Activated CD8-positive, alpha-beta T cell treated with anti-CD3 and anti-CD28 coated beads for 36 hours (primary cell): Measurements from ENCODE around the gene PUM2. TPM values are rescaled to one million over a fixed set of nuclear protein-coding genes. Genes with fewer than 3 reads are reported as not detected.

Experiments
- ATAC-seq: fragments of 200-7000 bp; cut with Tn5 transposase; one replicate; pipeline ENCODE4 v1.10.0; 2021; ENCODE audit warnings: mild to moderate bottlenecking, moderate library complexity
- CTCF ChIA-PET: fragments of 350-600 bp; sonication (Branson Sonifier 250); formaldehyde crosslinking; loops from one replicate; lab custom pipeline; 2021; ENCODE audit warnings: antibody characterized with exemption; lab: Charles Lee
- POLR2A ChIA-PET: fragments of 350-600 bp; sonication (Branson Sonifier 250); formaldehyde crosslinking; loops from one replicate; lab custom pipeline; 2021; ENCODE audit warnings: antibody characterized with exemption; lab: Charles Lee
- DNase-seq: peaks from one replicate; pipeline ENCODE4 v3.0.0-alpha.2; 2020
- H3K27ac Mint-ChIP-seq: one replicate; pipeline ENCODE4 v1.8.0; 2021; ENCODE audit warnings: mild to moderate bottlenecking, mixed read lengths
- H3K27me3 Mint-ChIP-seq: one replicate; pipeline ENCODE4 v1.8.0; 2021; ENCODE audit warnings: mixed read lengths
- H3K36me3 Mint-ChIP-seq: one replicate; pipeline ENCODE4 v1.8.0; 2021; ENCODE audit warnings: low read depth, mixed read lengths
- H3K4me1 Mint-ChIP-seq: one replicate; pipeline ENCODE4 v1.8.0; 2021; ENCODE audit warnings: low read depth, mixed read lengths
- H3K4me3 Mint-ChIP-seq: one replicate; pipeline ENCODE4 v1.8.0; 2021; ENCODE audit warnings: mild to moderate bottlenecking, moderate library complexity, mixed read lengths
- H3K9me3 Mint-ChIP-seq: one replicate; pipeline ENCODE4 v1.8.0; 2021; ENCODE audit warnings: mixed read lengths
- intact Hi-C: fragments of 100-400 bp; cut with micrococcal nuclease; formaldehyde crosslinking; loops from one replicate; pipeline ENCODE4 v1.10.0; 2022
- total RNA-seq, 2 experiments: library from RNA; stranded (reverse); gene quantifications; one replicate each; pipeline ENCODE4 v1.2.3, GENCODE V29; 2021
- TF ChIP-seq, protein P1 (sequence below): fragments of 200-600 bp; IDR thresholded peaks from one replicate; pipeline ENCODE4 v1.8.0; 2022; ENCODE audit warnings: antibody characterized with exemption, mild to moderate bottlenecking

Gene PUM2
- total RNA-seq, 2 experiments from 2014 or later = 104 TPM

DNA sequence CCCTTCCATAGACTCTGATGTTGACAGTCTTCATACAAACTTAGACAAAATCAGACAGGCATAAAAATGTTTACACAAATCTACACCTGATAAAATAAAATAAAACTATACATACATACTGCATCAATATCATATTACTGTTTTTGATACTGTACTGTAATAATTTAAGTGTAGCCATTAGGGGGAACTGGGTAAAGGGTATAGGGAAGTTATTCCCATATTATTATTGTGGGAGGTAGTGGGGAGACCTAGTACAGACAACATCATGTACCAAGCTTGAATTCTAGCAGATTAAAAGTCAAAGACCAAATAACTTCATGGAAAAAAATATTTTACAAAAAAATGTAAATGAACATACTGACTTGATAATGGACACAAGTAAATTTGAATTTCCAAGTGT is 43.3 kb downstream of the PUM2 start:
- intact Hi-C loops = no loop called here
- Mint-ChIP-seq H3K27ac (no peak overlapping the region), H3K9me3 (no peaks in the 10 kb centered on the region), H3K4me1 (peaks cover 8% of the 10 kb centered on the region), H3K4me3 (no peak overlapping the region), H3K36me3 (peaks cover 50% of the 10 kb centered on the region), H3K27me3 (no peaks in the 10 kb centered on the region)
- ChIA-PET POLR2A (interaction anchor here (0.6 kb wide), 1 partner anchor 44 kb away, joined by 3 read pairs; no protein-coding TSS in a partner anchor), CTCF (interaction anchor here (1.4 to 1.8 kb wide), 3 partner anchors 12 to 16 kb away, joined by 3 to 8 read pairs (median 4); no protein-coding TSS in a partner anchor)
- ATAC-seq (no peak), DNase-seq (no peak)
- TF ChIP-seq, protein P1, sequence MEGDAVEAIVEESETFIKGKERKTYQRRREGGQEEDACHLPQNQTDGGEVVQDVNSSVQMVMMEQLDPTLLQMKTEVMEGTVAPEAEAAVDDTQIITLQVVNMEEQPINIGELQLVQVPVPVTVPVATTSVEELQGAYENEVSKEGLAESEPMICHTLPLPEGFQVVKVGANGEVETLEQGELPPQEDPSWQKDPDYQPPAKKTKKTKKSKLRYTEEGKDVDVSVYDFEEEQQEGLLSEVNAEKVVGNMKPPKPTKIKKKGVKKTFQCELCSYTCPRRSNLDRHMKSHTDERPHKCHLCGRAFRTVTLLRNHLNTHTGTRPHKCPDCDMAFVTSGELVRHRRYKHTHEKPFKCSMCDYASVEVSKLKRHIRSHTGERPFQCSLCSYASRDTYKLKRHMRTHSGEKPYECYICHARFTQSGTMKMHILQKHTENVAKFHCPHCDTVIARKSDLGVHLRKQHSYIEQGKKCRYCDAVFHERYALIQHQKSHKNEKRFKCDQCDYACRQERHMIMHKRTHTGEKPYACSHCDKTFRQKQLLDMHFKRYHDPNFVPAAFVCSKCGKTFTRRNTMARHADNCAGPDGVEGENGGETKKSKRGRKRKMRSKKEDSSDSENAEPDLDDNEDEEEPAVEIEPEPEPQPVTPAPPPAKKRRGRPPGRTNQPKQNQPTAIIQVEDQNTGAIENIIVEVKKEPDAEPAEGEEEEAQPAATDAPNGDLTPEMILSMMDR = no peak

DNA sequence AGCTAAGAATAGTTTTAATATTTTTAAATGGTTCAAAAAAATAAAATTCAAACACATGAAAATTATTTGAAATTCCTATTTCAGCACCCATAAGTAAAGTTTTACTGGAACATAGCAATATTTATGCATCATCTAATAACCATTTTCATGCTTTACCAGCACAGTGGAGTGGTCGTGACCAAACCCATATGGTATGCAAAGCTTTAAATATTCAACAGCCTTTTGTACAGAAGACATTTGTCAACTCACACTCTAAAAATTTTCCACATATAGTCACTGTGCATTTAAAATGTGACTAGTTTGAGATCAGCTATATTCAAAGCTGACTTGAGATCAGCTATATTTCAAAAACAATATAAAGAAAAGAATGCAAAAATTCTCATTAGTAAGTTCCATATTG is 46.2 kb downstream of the PUM2 start:
- CTCF ChIA-PET = interaction anchor here (0.7 to 2.0 kb wide), 5 partner anchors 19 to 118 kb away, joined by 3 to 8 read pairs (median 3); no protein-coding TSS in a partner anchor
- Mint-ChIP-seq H3K27me3 (no peaks in the 10 kb centered on the region), H3K4me1 (peaks cover 13% of the 10 kb centered on the region), H3K27ac (no peak overlapping the region), H3K9me3 (no peaks in the 10 kb centered on the region), H3K4me3 (no peak overlapping the region), H3K36me3 (peaks cover 52% of the 10 kb centered on the region)
- TF ChIP-seq, protein P1 = no peak
- POLR2A ChIA-PET = no interaction called here
- ATAC-seq (no peak), DNase-seq (no peak)
- intact Hi-C loops = no loop called here

DNA sequence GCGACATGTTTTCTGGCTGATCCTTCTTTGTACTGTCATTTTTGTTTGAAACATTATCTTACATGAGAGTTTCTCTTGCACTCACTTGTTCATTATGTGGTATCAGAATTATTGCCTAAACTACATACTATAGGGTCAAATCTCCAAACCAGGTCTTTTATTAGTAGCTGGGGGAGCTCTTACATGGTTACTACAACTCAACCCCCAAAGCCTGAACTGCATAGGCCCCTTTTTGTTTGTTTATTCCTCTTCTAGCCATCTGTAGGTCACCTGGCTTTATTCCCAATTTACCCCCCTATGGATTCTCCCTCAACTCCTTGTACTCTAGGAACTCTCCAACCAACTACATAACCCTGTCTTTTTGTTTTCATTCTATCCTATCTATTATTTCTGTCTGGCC is 46.7 kb downstream of the PUM2 start:
- ATAC-seq = no peak
- Mint-ChIP-seq H3K4me1 (peaks cover 16% of the 10 kb centered on the region), H3K36me3 (peaks cover 51% of the 10 kb centered on the region), H3K4me3 (no peak overlapping the region), H3K27me3 (no peaks in the 10 kb centered on the region), H3K27ac (no peak overlapping the region), H3K9me3 (no peaks in the 10 kb centered on the region)
- CTCF ChIA-PET = interaction anchor here (0.7 to 2.0 kb wide), 5 partner anchors 19 to 118 kb away, joined by 3 to 8 read pairs (median 3); no protein-coding TSS in a partner anchor
- TF ChIP-seq, protein P1 = no peak
- intact Hi-C loops = no loop called here
- POLR2A ChIA-PET = no interaction called here
- DNase-seq = no peak

DNA sequence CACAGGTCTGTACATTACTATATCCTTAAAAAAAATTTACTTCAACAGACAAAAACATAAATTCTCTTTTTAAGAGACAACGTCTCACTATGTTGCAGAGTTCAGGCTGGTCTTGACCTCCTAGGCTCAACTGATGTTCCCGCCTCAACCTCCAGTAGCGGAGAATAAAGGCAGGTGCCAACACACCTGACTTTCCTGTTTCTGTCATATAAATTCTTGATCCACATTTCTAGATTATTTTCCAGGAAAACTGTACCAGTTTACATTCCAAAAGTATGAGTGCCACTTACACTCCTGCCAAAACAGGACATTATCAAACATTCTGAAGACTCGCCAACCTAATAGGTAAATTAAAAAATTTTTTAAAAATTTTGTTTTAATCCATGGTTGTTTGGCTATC is 48.6 kb downstream of the PUM2 start:
- H3K9me3 Mint-ChIP-seq = no peaks in the 10 kb centered on the region
- intact Hi-C loops = no loop called here

DNA sequence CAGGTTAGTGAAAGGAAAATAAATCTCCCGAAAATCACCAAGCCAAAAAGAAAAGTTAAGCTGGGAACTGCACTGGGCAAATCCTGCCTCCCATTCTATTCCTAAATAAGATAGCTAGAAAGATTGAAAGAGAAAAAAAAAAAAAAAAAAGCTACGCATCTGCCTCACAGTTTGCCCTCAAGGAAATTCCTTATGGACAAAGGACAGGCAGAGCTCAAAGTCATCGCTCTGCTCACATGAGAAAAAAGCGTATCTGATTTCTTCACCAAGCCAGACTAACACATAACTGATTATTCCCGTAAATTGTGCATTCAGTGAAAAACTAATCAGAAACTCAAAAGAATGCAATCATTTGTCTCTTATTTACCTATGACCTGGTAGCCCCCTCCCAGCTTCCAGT is 50.0 kb downstream of the PUM2 start:
- DNase-seq = no peak
- H3K27me3 Mint-ChIP-seq = no peaks in the 10 kb centered on the region
- no peaks in the 10 kb centered on the region for H3K9me3 Mint-ChIP-seq
- H3K27ac Mint-ChIP-seq = peak overlapping the region; percentile 42
- CTCF ChIA-PET = interaction anchor here (1.6 kb wide), 1 partner anchor 10 kb away, joined by 3 read pairs; no protein-coding TSS in a partner anchor
- peaks cover 23% of the 10 kb centered on the region for H3K4me1 Mint-ChIP-seq
- POLR2A ChIA-PET = no interaction called here
- no peak overlapping the region for H3K4me3 Mint-ChIP-seq
- intact Hi-C loops = no loop called here
- TF ChIP-seq, protein P1 = no peak
- H3K36me3 Mint-ChIP-seq = peaks cover 46% of the 10 kb centered on the region
- ATAC-seq = no peak

More for the DNA sequence above, 48.6 kb downstream of the PUM2 start:
- CTCF ChIA-PET = interaction anchor here (1.1 kb wide), 1 partner anchor 349 kb away, joined by 3 read pairs; the partner anchor contains the start of gene HS1BP3
- POLR2A ChIA-PET = no interaction called here
- Mint-ChIP-seq H3K27me3 (no peaks in the 10 kb centered on the region), H3K27ac (no peak overlapping the region), H3K4me1 (peaks cover 18% of the 10 kb centered on the region), H3K4me3 (no peak overlapping the region), H3K36me3 (peaks cover 43% of the 10 kb centered on the region)
- DNase-seq (no peak), ATAC-seq (no peak)
- TF ChIP-seq, protein P1 = no peak
